Measurements from ENCODE around the gene SRP14. TPM values are rescaled to one million over a fixed set of nuclear protein-coding genes. Genes with fewer than 3 reads are reported as not detected.
A peak's percentile ranks its signal among the peaks of the same experiment; 100 is the strongest.

SRP14 gene
- total RNA-seq, 2 experiments from 2014 or later: 130 to 188 TPM

GRCh38 chr15:40064231-40064894 lies 25.4 kb upstream of the SRP14 start:
- no peaks in the 10 kb centered on the region for H3K9me3 ChIP-seq (ENCODE audit: low read length)
- peak overlapping the region; percentile 82 for H3K27ac ChIP-seq (ENCODE audit: low read depth, low read length, poor library complexity, severe bottlenecking)
- H3K36me3 ChIP-seq (ENCODE audit: insufficient read depth, low read length): no peaks in the 10 kb centered on the region
- H4K20me1 ChIP-seq (ENCODE audit: insufficient read depth, low read length): no peaks in the 10 kb centered on the region
- no TSS peak for BruUV-seq (replicated peaks)
- peak overlapping the region; percentile 68 for H3K4me2 ChIP-seq (ENCODE audit: low read length)
- ChIA-PET CTCF (ENCODE audit: unreplicated experiment) (no interaction called here), POLR2A (interaction anchor here (0.7 to 1.0 kb wide), 3 partner anchors 35 to 110 kb away, joined by 3 read pairs; no protein-coding TSS in a partner anchor)
- no peaks in the 10 kb centered on the region for H3K9me2 ChIP-seq (ENCODE audit: insufficient read depth, low read length)
- H3K4me3 ChIP-seq (ENCODE audit: low read depth, low read length, poor library complexity, severe bottlenecking): peak overlapping the region; percentile 25
- peaks cover 41% of the 10 kb centered on the region for H3K4me1 ChIP-seq (ENCODE audit: insufficient read depth, low read length, poor library complexity, severe bottlenecking)
- intact Hi-C loops (cut with micrococcal nuclease; ENCODE audit: unreplicated experiment): loop anchor here (1.0 kb wide), 1 partner anchor 34 kb away; no protein-coding TSS in a partner anchor
- no peaks in the 10 kb centered on the region for H3K79me2 ChIP-seq (ENCODE audit: insufficient read depth, low read depth, low read length)
- peak; percentile 81 for DNase-seq (ENCODE audit: low spot score)
- H2AFZ ChIP-seq (ENCODE audit: low read length): peak overlapping the region; percentile 83
- TF ChIP-seq CTCF (conservative IDR thresholded peaks at IDR 0.05; ENCODE audit: low read length) (no peak), EZH2phosphoT487 (IDR thresholded peaks at IDR 0.05; ENCODE audit: borderline replicate concordance, low read depth, low read length) (no peak)

GRCh38 chr15:40063563-40064011 lies 24.6 kb upstream of the SRP14 start:
- no peak for DNase-seq (ENCODE audit: low spot score)
- peak overlapping the region; percentile 68 for H3K4me2 ChIP-seq (ENCODE audit: low read length)
- no peaks in the 10 kb centered on the region for H3K9me2 ChIP-seq (ENCODE audit: insufficient read depth, low read length)
- intact Hi-C loops (cut with micrococcal nuclease; ENCODE audit: unreplicated experiment): loop anchor here (1.0 kb wide), 1 partner anchor 35 kb away; no protein-coding TSS in a partner anchor
- H3K79me2 ChIP-seq (ENCODE audit: insufficient read depth, low read depth, low read length): no peaks in the 10 kb centered on the region
- no peak overlapping the region for H2AFZ ChIP-seq (ENCODE audit: low read length)
- TF ChIP-seq EZH2phosphoT487 (IDR thresholded peaks at IDR 0.05; ENCODE audit: borderline replicate concordance, low read depth, low read length) (no peak), CTCF (conservative IDR thresholded peaks at IDR 0.05; ENCODE audit: low read length) (no peak)
- POLR2A ChIA-PET: interaction anchor here (1.0 to 2.1 kb wide), 2 partner anchors 35 to 98 kb away, joined by 3 to 6 read pairs; no protein-coding TSS in a partner anchor
- no TSS peak for BruUV-seq (replicated peaks)
- peaks cover 38% of the 10 kb centered on the region for H3K4me1 ChIP-seq (ENCODE audit: insufficient read depth, low read length, poor library complexity, severe bottlenecking)
- no peaks in the 10 kb centered on the region for H4K20me1 ChIP-seq (ENCODE audit: insufficient read depth, low read length)
- H3K27ac ChIP-seq (ENCODE audit: low read depth, low read length, poor library complexity, severe bottlenecking): peak overlapping the region; percentile 82
- H3K36me3 ChIP-seq (ENCODE audit: insufficient read depth, low read length): no peaks in the 10 kb centered on the region
- CTCF ChIA-PET (ENCODE audit: unreplicated experiment): no interaction called here
- H3K9me3 ChIP-seq (ENCODE audit: low read length): no peaks in the 10 kb centered on the region
- no peak overlapping the region for H3K4me3 ChIP-seq (ENCODE audit: low read depth, low read length, poor library complexity, severe bottlenecking)
